HG02642 (cell line): ENCODE data around the gene LDLR.
"Not testable (repeated sequence)": the region's sequence is repeated elsewhere in the genome, so short reads cannot be mapped to it uniquely, and the experiment has no call there.

Source experiments
- ATAC-seq: cut with Tn5 transposase; IDR thresholded peaks from one replicate; pipeline ENCODE4 v1.9.1; 2021; ENCODE audit warnings: mild to moderate bottlenecking; ENCODE audit not compliant: unreplicated experiment, poor library complexity

LDLR gene

GRCh38 chr19:11166281-11167142, 77.2 kb downstream of the LDLR start:
- no peak for ATAC-seq

- no peak for ATAC-seq
These were observed 79.3 kb downstream of the LDLR start for GRCh38 chr19:11168568-11168967.

GRCh38 chr19:11169896-11170678, 80.8 kb downstream of the LDLR start:
- ATAC-seq, result no peak

- ATAC-seq, result no peak
These were observed 81.9 kb downstream of the LDLR start for GRCh38 chr19:11171144-11171543.

GRCh38 chr19:11172576-11172975, 83.3 kb downstream of the LDLR start:
- no peak for ATAC-seq

GRCh38 chr19:11173516-11174155, 84.4 kb downstream of the LDLR start:
- ATAC-seq, result no peak

GRCh38 chr19:11174336-11174735, 85.1 kb downstream of the LDLR start:
- no peak for ATAC-seq

- no peak for ATAC-seq
These were observed 86.7 kb downstream of the LDLR start for GRCh38 chr19:11175920-11176319.

GRCh38 chr19:11176466-11177193, 87.4 kb downstream of the LDLR start:
- ATAC-seq, result no peak

- no peak for ATAC-seq
These were observed 88.3 kb downstream of the LDLR start for GRCh38 chr19:11177592-11177991.

GRCh38 chr19:11179145-11179465, 89.8 kb downstream of the LDLR start:
- ATAC-seq, result not testable (repeated sequence)

- no peak for ATAC-seq
These were observed 90.5 kb downstream of the LDLR start for GRCh38 chr19:11179716-11180297.

GRCh38 chr19:11180346-11180745, 91.1 kb downstream of the LDLR start:
- no peak for ATAC-seq

- not testable (repeated sequence) for ATAC-seq
These were observed 91.7 kb downstream of the LDLR start for GRCh38 chr19:11180975-11181374.

- no peak for ATAC-seq
These were observed 92.2 kb downstream of the LDLR start for GRCh38 chr19:11181488-11181887.
